ENCODE data around the gene ACSL6.

Gene ACSL6

GRCh38 chr5:131990716-131991115 lies 20.7 kb downstream of the ACSL6 start:
- H3K36me3 ChIP-seq (ENCODE audit: control insufficient read depth, insufficient read depth, low read length): no peaks in the 10 kb centered on the region
- no peak for TF ChIP-seq CTCF (IDR thresholded peaks at IDR 0.05; ENCODE audit: insufficient read depth, low read length, poor library complexity, severe bottlenecking)
- DNase-seq (ENCODE audit: extremely low read depth, insufficient read length): no peak
- H3K4me3 ChIP-seq (replicated peaks; ENCODE audit: low read depth, low read length): no peak overlapping the region
- no peaks in the 10 kb centered on the region for H3K27me3 ChIP-seq (replicated peaks; ENCODE audit: control insufficient read depth, insufficient read depth, low read length)

- no peak for TF ChIP-seq CTCF (IDR thresholded peaks at IDR 0.05; ENCODE audit: insufficient read depth, low read length, poor library complexity, severe bottlenecking)
- no peaks in the 10 kb centered on the region; the same call in none of the 2 replicates for H3K27me3 ChIP-seq (replicated peaks; ENCODE audit: control insufficient read depth, insufficient read depth, low read length)
- H3K36me3 ChIP-seq (ENCODE audit: control insufficient read depth, insufficient read depth, low read length): no peaks in the 10 kb centered on the region
These were observed 22.9 kb downstream of the ACSL6 start for GRCh38 chr5:131988601-131989000.

GRCh38 chr5:131987251-131987650 lies 24.2 kb downstream of the ACSL6 start:
- TF ChIP-seq CTCF (IDR thresholded peaks at IDR 0.05; ENCODE audit: insufficient read depth, low read length, poor library complexity, severe bottlenecking): no peak
- H3K36me3 ChIP-seq (ENCODE audit: control insufficient read depth, insufficient read depth, low read length): no peaks in the 10 kb centered on the region
- H3K4me3 ChIP-seq (replicated peaks; ENCODE audit: low read depth, low read length): no peak overlapping the region
- DNase-seq (ENCODE audit: extremely low read depth, insufficient read length): no peak
- no peaks in the 10 kb centered on the region; the same call in none of the 2 replicates for H3K27me3 ChIP-seq (replicated peaks; ENCODE audit: control insufficient read depth, insufficient read depth, low read length)

More at GRCh38 chr5:131988601-131989000, 22.9 kb downstream of the ACSL6 start:
- DNase-seq (ENCODE audit: extremely low read depth, insufficient read length): no peak
- H3K4me3 ChIP-seq (replicated peaks; ENCODE audit: low read depth, low read length): no peak overlapping the region

GRCh38 chr5:131986161-131986912 lies 25.1 kb downstream of the ACSL6 start:
- H3K27me3 ChIP-seq (replicated peaks; ENCODE audit: control insufficient read depth, insufficient read depth, low read length): no peaks in the 10 kb centered on the region; the same call in none of the 2 replicates
- H3K36me3 ChIP-seq (ENCODE audit: control insufficient read depth, insufficient read depth, low read length): no peaks in the 10 kb centered on the region
- no peak overlapping the region for H3K4me3 ChIP-seq (replicated peaks; ENCODE audit: low read depth, low read length)
- no peak for DNase-seq (ENCODE audit: extremely low read depth, insufficient read length)
- no peak for TF ChIP-seq CTCF (IDR thresholded peaks at IDR 0.05; ENCODE audit: insufficient read depth, low read length, poor library complexity, severe bottlenecking)

GRCh38 chr5:131984956-131985665 lies 26.3 kb downstream of the ACSL6 start:
- DNase-seq (ENCODE audit: extremely low read depth, insufficient read length): no peak
- no peaks in the 10 kb centered on the region for H3K36me3 ChIP-seq (ENCODE audit: control insufficient read depth, insufficient read depth, low read length)
- H3K4me3 ChIP-seq (replicated peaks; ENCODE audit: low read depth, low read length): no peak overlapping the region
- no peak for TF ChIP-seq CTCF (IDR thresholded peaks at IDR 0.05; ENCODE audit: insufficient read depth, low read length, poor library complexity, severe bottlenecking)
- H3K27me3 ChIP-seq (replicated peaks; ENCODE audit: control insufficient read depth, insufficient read depth, low read length): no peaks in the 10 kb centered on the region; the same call in none of the 2 replicates

All from GM06990 (cell line).